HG03575 (cell line): Measurements from ENCODE around the gene LDHD.

Experiments used
- ATAC-seq: cut with Tn5 transposase; IDR thresholded peaks from one replicate; pipeline ENCODE4 v1.9.1; 2021; ENCODE audit not compliant: unreplicated experiment, insufficient number of reproducible peaks, low FRiP score; ENCODE audit errors: extremely low read depth

LDHD gene

DNA sequence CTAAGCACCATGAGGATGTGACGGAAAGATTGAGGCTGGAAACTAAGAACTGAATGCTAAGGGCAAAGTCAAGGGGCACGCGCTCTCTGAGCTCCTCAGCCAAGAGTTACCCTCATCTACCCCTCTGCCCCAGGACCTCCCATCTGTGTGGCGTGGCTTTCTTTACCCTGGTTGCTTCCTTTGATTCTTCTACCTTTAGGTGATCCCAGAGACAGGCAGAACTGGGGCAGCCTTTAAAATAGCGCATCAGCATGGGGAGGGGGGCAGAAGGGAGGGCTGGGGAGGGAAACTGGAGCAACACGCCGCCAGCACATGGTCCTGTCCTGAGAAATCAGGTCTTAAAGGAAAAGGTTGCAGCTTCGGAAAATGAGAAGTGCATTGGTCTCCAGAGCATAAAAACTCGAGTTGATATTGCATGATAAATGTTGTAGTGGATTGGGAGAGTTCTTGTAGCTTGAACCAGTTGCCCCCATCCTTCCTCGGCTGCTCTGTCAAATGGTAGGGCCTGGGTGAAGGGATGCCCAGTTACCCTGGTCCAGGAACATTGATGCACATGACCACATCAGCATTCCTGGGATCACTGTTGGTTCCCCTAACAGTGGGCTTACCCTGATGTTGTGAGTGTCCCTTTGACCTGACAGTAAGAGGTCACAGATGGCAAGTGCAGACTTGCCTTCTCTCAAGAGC, 29.7 kb downstream of the LDHD start:
- ATAC-seq = no peak

DNA sequence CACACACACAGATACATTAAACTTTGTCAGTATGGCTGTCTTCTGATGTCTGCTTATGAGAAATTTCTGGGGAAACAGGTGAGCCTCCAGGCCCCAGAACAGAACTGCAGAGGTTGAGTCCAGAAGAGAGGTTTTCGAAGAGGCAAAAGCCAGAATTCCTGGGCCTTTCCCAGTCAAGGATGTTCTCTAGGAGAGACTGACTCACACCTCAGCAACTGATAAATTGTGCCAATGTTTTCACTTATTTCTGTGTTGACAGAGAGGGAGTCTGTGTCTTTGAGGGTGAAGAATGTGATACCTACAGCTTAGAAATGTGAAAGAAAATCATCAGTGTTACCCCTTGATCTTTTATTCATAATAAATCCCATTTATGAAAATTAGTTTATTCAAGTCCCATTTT, 30.3 kb downstream of the LDHD start:
- no peak for ATAC-seq

DNA sequence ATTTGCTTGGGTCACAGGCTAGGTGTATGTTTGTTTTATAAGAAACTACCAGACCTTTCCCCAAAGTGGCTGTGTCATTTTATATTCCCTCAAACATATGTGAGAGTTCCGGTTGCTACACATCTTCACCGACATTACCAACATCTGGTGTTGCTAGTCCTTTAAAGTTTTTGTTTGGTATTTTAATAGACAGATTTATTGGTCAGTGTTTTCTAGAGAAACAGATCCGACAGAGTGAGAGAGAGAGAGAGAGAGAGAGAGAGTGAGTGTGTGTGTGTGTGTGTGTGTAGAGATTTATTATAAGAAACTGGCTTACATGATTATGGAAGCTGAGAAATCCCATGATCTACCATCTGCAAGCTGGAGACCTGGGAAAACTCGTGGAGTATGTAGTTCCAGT, 31.0 kb downstream of the LDHD start:
- ATAC-seq = no peak

DNA sequence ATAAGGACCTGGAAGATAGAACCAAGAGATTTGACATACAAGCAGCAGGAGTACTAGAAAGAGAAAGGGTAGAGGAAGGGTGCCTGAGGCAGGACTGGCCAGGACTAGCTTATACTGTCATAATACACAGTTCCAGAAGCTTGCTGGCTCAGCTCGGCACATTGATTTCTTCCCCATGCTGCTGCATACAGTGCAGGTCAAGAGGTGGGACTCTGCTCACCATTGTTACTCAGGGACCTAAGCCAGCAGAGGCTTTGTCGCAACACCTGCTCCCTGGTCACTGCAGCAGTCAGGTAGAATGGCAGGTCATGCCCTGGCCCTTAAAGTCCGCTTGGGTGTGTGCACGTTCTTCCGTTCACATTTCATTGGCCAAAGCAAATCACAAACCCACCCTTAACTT, 32.8 kb downstream of the LDHD start:
- ATAC-seq = no peak

DNA sequence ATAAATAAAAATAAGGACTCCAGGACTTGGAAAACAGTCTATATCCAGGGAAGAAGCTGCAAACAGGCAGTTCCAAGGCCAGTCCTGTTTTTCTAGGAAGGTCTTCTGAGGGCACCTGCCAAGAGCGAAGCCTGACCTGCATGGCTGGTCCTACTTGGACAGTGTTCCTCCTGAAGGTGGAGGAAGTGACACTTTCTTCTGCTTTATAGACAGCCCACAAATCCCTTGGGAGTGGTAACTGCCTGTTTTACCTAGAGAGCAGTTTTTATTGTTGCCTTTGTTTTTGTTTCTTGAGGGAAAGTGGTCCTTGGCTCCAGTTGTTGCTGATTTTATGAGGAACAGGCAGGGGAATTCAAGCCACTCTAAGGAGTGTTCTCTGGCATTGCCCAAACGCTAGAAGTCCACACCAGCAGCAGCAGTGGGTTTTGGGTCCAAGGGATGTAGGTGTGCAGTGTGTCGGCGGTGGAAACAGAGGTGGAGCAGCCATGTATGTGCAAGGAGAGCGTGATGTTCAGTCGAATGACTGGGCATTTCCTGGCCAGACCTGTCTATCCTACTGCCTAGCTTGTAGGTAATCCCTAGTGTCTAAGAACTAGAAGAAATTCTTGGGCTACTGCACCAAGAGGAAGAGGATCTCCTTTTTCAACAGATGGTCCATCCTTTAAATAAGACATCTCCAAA, 35.3 kb downstream of the LDHD start:
- no peak for ATAC-seq

DNA sequence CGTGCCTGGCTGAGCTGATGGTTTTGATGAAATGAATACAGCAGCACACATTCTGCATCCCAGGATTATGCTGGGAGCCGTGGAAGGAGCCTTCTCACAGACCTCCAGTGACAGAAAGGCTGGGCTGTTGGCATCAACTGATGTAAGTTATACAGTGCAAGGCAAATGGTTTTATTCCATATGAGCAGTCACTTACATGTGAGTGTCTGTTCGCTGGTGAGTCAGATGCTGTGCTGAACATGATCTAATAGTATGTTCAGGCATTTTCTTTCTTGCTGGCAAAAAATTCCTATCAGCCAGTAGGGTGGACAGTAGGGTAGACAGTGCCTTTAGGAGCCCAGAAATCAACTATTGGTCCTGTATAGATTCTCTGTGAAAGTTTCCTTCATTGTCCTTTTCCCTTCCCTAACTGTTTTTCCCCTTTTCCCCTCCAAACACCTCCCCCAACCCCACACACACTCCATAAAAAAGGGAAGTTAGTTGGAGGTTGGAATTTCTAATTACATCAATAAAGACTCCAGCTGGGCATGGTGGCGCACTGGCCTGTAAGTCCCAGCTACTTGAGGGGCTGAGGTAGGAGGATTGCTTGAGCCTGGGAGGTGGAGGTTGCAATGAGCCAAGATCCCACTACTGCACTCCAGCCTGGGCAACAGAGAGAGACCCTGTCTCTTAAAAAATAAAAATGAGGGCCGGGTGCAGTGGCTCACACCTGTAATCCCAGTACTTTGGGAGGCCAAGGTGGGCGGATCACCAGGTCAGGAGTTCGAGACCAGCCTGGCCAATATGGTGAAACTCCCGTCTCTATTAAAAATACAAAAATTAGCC, 36.2 kb downstream of the LDHD start:
- no peak for ATAC-seq

DNA sequence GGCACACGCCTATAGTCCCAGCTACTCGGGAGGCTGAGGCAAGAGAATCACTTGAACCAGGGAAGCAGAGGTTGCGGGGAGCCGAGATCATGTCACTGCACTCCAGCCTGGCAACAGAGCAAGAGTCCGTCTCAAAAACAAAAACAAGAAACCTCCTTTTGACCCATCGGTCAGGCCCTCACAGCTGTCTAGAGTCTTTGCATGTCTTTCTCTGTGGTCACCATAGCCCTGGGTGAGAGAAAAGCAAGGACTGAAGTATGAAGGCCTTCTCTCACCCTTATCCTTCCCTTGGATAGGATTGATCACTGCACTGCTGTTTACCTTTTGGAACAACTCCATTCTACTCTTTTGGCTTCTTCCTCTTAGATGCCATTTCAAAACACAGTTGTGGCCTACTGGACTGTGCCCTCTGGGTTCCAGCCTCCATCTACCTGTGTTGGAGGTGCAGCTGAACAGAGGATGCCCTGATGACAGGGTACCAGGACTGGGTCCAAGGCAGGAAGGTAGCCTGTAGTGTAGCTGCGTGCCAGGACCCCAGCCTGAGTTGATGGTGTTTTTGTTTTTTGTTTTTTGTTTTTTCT, 37.1 kb downstream of the LDHD start:
- no peak for ATAC-seq

DNA sequence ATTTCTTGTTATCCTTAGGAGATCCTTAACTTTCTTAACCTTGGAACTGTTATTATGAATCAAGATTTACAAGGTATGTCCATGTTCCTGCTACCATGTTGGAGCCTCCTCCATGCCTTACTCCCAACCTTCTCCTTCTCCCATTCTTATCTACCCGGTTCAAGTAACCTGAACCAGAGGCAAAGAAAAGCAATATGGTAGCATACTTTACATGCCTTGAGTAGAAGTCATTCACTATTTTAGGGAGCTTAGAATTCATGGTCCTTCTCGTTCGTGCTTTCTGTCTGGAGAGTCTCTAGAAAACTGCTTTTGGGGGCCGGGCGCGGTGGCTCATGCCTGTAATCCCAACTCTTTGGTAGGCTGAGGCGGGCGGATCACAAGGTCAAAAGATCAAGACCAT, 37.7 kb downstream of the LDHD start:
- ATAC-seq = no peak

DNA sequence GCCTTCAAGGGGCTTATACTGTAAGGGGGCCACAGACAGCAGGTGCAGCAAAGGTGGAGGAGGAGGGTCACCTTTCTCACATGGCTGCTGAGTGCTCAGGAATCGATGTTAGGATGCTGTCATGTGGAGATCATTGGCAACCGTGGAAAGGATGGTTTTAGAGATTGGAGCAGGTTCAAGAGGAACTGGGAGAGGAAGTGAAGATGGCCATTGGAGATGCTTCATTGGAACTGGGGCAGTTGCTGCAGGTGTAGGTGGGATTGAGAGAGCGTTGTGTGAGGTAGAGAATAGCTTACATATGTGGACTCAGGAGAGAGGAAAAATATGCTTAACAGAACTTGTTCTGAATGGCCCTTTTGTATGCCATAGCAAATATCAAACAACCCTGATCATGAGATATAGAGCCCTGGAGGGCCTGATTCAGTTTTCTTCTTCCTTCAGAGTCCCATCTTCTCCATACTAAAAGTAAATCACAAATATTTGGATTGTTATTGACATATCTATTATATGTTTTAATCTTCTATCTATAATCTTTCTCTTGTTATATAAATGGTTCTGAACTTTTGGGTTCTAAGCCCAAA, 40.8 kb downstream of the LDHD start:
- ATAC-seq = no peak

DNA sequence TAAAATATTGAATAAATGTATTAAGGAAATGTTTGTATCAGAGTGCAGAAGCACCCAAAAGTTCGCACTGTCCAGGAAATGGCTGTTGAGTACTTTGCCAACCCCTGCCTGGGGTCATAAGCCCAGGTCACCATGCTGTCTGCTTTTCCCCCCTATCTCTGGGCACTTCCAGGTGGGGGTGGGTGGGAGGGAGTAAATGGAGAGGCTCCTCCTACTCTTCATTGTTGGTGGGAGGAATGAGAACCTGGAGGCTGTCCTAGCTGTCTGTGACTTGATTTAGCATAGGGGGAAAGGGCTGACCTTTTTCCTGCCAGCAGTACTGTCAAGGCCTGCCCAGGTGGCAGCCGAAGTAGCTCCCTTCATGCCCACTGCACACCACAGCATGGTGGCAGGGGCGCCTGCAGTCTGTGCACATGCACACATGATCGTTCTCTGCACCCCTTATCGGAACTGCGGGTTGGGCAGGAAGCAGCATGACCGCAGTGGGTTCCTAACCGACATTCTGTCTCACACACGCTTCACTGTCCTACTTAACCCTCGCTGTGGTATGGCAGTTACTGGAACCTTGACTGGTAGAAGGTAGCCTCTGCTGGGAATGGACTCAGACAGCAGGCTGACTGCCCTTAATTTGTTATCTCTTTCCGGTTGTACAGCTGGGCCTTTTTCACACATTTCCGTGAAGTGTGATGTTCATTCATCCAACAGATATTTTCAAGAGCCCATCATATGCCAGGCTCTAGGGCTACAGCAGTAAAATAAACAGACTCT, 41.5 kb downstream of the LDHD start:
- ATAC-seq = peak; percentile 79

DNA sequence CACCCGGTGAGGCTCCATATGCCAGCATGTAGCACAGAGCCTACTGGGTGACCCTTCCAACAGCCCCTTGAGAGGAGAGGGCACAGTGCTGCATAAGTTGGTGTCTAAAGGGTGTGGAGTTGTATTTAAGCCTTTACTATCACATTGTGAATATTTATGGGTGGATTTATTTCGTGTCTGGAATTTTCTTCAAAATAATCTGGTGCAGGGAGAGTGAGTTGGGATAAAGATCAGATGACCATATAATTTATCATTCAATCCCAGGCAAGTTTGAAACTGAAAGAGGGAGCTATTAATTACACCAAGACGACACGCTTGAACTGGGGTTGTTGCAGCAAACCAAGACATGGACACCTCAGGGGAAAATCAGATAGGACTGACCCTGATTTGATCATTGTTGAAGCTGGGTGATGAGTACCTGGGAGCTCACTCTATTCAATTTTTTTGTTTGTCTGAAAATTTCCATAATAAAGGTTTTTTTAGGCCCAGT, 42.2 kb downstream of the LDHD start:
- ATAC-seq = no peak

DNA sequence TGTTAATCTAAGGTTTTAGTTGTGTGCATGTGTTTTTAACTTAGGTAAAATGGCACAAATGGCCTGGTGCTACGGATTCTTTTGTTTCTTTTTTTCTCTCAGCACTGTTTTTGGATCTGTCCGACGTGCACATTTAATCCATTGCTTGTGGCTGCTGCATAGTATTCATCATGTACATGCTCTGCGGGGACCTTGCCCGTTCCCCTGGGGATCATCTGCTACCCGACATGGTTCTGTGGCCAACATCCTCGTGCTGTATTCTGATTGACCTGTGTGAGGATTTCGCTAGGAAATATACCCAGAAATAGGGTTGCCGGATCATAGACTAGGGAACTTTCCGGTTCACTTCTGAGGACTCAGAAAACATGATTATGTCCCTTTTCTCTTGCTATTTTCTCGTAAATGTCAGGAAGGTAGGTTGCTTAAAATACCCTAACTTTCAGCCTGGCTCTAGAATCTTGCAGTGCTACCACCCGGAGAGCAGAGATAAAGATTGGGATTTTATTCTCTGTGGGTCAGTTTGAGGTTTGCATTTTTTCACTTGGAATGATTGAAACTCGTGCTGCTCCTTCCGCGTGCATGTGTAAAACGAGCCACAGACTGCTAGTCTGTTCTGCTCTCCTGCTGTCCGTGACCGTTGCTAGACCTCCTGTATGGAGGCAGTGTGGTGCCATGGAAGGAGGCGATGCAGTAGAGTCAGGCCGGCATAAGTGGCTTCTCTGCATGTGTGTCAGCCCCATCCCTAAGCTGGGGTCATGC, 42.9 kb downstream of the LDHD start:
- no peak for ATAC-seq

DNA sequence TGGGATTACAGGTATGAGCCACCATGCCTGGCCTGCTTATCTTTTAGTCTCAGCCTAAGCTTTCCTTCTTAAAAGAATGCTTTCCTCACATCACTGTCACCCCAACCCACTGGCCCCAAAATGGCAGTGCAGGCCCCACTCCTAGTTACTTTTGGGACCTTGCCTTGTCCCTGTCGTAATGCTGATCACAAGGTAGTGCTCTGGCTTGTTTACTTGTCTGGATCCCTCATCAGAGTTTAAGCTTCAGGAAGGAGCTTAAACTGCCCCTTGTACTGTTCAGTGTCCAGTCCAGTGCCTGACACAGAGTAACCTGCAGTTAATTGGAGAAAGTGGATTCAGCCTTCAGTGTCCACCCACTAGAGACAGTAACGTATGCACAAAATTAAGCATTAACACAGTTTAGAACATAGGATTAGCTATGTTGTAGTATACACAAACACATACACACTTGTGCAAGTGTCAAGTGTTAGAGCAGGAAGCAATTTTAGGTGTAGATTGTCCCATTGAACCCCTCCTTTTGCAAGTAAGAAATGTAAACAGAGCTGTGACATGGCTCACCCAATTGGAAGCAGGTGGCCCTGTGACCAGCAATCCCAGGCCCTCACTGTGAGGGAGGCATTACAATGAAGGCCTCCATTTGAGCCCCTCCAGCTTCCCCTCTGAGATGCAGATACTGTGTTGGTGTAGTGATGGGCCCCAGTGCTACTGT, 44.2 kb downstream of the LDHD start:
- no peak for ATAC-seq

DNA sequence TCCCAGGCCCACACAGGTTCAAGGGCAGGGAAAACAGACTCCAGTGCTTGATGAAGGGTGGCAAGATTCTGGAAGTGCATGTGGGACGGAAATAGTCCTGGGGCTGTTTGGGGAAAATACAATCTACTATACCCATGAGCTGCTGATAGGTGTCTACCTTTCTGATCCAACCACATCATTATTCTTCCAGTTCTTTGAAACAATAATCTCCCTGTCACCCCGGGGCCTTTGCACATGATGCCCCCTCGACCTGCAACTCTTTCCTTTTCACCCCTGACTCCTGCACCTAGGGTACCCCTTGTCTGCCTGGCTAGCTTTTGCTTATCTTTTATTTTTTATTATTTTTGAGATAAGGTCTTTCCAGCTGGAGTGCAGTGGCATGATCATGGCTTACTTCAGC, 45.0 kb downstream of the LDHD start:
- ATAC-seq = no peak

DNA sequence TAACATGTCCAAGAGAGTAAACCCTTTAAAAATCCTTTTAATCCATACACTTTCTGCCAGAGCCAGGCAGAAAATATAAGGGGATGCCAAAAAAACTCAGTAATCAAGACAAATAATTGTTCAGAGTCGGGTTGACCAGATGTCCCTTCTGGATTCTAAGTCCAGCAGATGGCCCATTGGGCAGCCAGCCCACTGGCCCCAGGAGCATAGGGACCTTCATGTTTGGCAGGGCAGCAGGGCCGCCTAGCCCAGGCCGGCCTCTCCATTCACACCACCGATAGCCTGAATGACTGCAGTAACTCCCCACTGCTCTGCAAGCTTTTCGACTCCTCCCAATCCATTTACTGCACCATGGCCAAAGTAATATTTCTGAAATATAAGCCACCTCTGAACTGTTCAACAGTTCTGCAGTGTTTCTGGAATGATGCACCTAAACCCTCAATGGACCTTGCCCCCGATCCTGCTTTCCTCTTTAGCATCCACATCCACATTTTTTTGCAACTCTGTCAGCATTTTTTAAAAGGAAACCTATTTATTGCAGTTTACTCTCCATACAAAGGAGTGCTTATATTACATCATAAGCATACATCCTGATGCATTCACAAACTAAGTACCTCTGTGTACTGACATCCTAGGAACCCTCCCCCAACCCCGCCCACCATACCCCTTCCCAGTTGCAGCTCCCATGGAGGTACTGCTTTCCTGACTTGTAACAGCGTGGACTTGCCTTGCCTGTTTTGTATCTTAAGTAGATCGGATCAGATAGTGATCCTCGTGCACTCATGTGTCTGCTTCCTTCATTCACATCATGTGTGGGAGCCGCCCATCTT, 46.4 kb downstream of the LDHD start:
- no peak for ATAC-seq
